Stimulated activated CD8-positive, alpha-beta memory T cell treated with anti-CD3 and anti-CD28 coated beads, Interleukin-15, amount 100 ng/mL, for 4 hours (primary cell): ENCODE results near the gene RAB8A.

ENCODE experiments used
- DNase-seq, 2 donors: peaks; one replicate each; pipeline ENCODE4 v3.0.0-alpha.2; 2020; ENCODE audit warnings: low read depth in 2 of 2

The RAB8A gene

GRCh38 chr19:16142032-16142580 is 30.4 kb downstream of the RAB8A start:
- DNase-seq = no peak

GRCh38 chr19:16143399-16144215 is 31.9 kb downstream of the RAB8A start, which contains the start of gene HSH2D:
Gene HSH2D, plus strand, starts transcription at chr19:16143685. Its CDS starts 5,066 bp downstream, at chr19:16148751.
- DNase-seq = peak; percentile 49 to 69

GRCh38 chr19:16144216-16144581 is 32.5 kb downstream of the RAB8A start:
- DNase-seq = no peak

DNA sequence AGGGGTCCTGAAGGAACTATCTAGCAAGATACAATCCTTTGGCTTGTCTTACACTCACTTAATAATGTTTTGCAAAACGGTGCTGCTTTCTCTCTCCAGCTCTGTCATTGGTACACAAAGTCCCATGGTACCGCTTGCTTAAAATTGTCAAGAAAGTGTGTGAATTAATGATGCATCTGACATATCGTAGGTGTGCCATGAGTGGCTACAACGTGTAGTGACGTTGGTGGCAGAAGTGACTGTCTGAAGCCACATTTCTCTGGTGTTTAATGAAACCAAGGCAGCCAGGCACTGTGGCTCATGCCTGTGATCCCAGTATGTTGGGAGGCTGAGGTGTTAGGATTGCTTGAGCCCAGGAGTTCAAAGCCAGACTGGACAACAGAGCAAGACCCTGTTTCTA is 34.4 kb downstream of the RAB8A start:
- DNase-seq = no peak

DNA sequence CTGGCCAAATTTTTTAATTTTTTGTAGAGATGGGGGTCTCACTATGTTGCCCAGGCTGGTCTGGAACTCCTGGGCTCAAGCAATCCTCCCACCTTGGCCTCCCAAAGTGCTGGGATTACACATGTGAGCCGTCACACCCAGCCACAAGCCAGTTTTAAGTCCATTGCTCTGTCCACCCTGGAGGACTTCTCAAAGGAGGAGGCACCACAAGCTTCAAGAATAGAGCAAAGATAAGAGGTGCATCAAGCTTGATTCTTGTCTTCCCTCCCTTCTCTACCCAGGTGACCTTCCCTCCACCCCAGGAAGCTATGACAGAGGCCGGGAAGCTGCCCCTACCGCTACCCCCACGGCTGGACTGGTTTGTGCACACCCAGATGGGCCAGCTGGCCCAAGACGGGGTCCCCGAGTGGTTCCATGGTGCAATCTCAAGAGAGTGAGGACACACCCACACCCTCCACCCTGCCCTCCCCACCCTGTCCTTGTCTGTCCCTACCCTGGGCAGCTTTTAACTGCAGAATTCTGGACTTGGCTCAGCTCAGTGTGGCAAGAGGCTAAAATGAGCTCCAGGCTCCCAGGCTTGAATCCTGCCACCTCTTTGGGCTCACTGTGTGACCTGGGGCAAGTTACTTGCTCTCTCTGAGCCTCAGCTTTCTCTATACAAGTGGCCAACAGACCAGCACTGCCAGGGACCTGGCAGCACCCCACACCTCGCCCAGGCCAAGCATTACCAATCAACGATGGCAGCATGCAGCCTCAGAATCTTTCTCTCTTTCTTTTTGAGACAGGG is 36.9 kb downstream of the RAB8A start:
- DNase-seq = no peak

- no peak for DNase-seq
These were observed 42.1 kb downstream of the RAB8A start for GRCh38 chr19:16153582-16154336.

GRCh38 chr19:16154557-16154956 is 42.9 kb downstream of the RAB8A start:
- no peak for DNase-seq

GRCh38 chr19:16155128-16155527 is 43.4 kb downstream of the RAB8A start:
- no peak for DNase-seq

GRCh38 chr19:16156904-16157303 is 45.2 kb downstream of the RAB8A start:
- no peak for DNase-seq

- DNase-seq = no peak
These were observed 45.9 kb downstream of the RAB8A start for GRCh38 chr19:16157601-16158000.

DNA sequence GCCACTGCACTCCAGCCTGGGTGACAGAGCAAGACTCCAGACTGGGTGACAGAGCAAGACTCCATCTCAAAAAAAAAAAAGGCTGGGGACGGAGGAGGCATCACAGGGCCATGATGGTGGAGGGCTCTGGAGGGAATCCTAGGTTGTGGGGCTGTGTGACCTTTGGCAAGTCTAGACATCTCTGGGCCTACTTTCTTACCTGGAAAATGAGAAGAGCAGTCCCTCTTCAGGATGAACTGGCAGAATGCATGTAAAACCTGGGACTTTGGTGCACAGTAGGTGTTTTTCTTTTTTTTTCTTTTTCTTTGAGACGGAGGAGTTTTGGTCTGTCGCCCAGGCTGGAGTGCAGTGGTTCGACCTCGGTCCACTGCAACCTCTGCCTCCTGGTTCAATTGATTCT is 48.0 kb downstream of the RAB8A start:
- no peak for DNase-seq

GRCh38 chr19:16160445-16160942 is 48.8 kb downstream of the RAB8A start:
- DNase-seq = no peak

- DNase-seq = no peak
These were observed 49.4 kb downstream of the RAB8A start for GRCh38 chr19:16160943-16161560.

DNA sequence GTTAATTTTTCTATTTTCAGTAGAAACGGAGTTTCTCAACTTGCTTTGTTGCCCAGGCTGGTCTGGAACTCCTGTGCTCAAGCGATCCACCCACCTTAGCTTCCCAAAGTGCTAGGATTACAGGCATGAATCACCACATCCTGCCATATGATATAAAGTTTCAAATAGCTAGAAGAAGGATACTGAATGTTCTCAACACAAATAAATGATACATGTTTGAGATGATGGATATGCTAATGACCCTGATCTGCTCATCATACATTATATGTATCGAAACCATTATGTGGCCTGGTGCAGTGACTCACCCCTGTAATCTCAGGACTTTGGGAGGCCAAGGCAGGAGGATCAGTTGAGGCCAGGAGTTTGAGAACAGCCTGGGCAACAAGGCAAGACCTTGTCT is 50.2 kb downstream of the RAB8A start:
- no peak for DNase-seq

GRCh38 chr19:16164222-16164890 is 52.7 kb downstream of the RAB8A start:
- no peak for DNase-seq

GRCh38 chr19:16166417-16166816 is 54.7 kb downstream of the RAB8A start:
- DNase-seq = no peak

GRCh38 chr19:16167055-16167454 is 55.4 kb downstream of the RAB8A start:
- DNase-seq = no peak

DNA sequence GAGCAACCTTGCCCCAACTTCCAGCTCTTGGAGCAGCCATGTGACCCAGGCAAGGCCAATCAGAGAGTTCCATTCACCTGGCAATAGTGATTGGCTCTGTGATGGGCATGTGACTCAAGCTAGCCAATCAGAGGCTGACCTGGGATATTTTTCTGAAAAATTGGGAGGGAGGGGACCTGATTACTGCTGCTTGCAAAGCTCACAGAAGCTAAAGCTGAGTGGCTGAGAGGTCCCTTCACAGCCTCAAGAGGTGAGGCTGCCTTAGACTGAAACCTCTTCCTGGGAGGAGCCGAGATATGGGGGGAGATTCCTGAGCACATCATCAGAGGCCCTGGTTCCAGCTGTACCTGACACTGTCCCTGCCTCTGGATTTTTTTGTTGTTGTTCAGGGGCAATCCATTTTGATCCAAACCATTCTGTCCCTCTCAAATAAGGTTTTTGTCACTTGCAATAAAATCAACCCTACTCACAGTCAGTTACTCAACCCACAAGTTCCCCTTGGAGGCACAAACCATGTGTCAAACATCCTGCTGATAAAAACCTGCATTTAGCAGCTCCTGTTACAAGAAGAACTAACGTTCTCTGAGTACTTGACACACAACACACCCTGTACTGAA is 56.9 kb downstream of the RAB8A start:
- DNase-seq = no peak

DNA sequence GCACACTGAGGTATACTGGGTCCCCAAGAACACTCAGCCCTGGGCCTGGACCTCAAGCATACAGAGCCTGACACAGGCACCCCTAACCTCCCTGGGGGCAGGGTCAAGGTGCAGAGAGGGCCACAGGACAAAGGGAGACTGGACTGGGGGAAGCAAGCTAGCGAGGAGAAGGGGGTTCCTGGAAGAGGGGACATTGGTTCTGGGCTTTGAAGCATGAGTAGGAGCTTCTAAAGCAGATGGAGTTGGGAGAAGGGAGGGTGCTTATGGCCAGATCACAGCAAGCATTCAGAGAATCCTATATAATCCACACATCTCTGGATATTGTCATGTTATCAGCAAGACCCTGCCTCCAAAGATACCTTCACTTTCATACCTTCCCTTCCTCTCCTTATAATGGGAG is 58.4 kb downstream of the RAB8A start:
- no peak for DNase-seq

GRCh38 chr19:16175954-16176353 is 64.3 kb downstream of the RAB8A start:
- no peak for DNase-seq
